ENCODE data around the gene NFYA. TPM values are rescaled to one million over a fixed set of nuclear protein-coding genes. Genes with fewer than 3 reads are reported as not detected.
A peak's percentile ranks its signal among the peaks of the same experiment; 100 is the strongest.

Gene NFYA
- total and polyA plus RNA-seq, 2 of the 13 experiments (the other 11 are each of a cell fraction or from before 2014, with no cell fraction given), result 16.0 to 22.9 TPM

- peak; percentile 70; the same call in 1 of the 2 replicates for TF ChIP-seq ZBTB43 (CRISPR knock-in tag; conservative IDR thresholded peaks at IDR 0.05)
- TF ChIP-seq POLR2AphosphoS5 (IDR thresholded peaks at IDR 0.05; ENCODE audit: low read depth, low read length), result peak; percentile 79
- no peak for TF ChIP-seq ZNF101 (CRISPR knock-in tag; IDR thresholded peaks at IDR 0.05; ENCODE audit: borderline replicate concordance, low read depth)
- TF ChIP-seq KIAA2018 (CRISPR knock-in tag; IDR thresholded peaks at IDR 0.05; ENCODE audit: borderline replicate concordance), result no peak
- TF ChIP-seq ZNF414 (CRISPR knock-in tag; IDR thresholded peaks at IDR 0.05), result peak; percentile 62; the same call in 1 of the 2 replicates
- TF ChIP-seq PAX8 (CRISPR knock-in tag; IDR thresholded peaks at IDR 0.05; ENCODE audit: borderline replicate concordance), result no peak
- TF ChIP-seq KLF6 (CRISPR knock-in tag; IDR thresholded peaks at IDR 0.05), result no peak
- TF ChIP-seq KDM6A (CRISPR knock-in tag; IDR thresholded peaks at IDR 0.05; ENCODE audit: low read depth), result peak; percentile 82
- TF ChIP-seq FOXP4 (CRISPR knock-in tag; IDR thresholded peaks at IDR 0.05), result peak; percentile 75
- no peak for TF ChIP-seq IRX3 (CRISPR knock-in tag; IDR thresholded peaks at IDR 0.05; ENCODE audit: borderline replicate concordance, low read depth)
- no peak for TF ChIP-seq CSRNP2 (CRISPR knock-in tag; conservative IDR thresholded peaks at IDR 0.05; ENCODE audit: low read depth)
- no peak for TF ChIP-seq MYNN (CRISPR knock-in tag; IDR thresholded peaks at IDR 0.05; ENCODE audit: low read depth)
- TF ChIP-seq ZNF782 (CRISPR knock-in tag; IDR thresholded peaks at IDR 0.05; ENCODE audit: borderline replicate concordance), result no peak
- TF ChIP-seq KDM1A (CRISPR knock-in tag; IDR thresholded peaks at IDR 0.05), result no peak
- TF ChIP-seq ZNF768 (CRISPR knock-in tag; IDR thresholded peaks at IDR 0.05), result no peak
These were observed 32.5 kb upstream of the NFYA start (continued) for GRCh38 chr6:41040101-41040939.
